HG02973 (cell line): ENCODE measurements around the gene SKIDA1.

Source experiments
- ATAC-seq: cut with Tn5 transposase; IDR thresholded peaks from one replicate; pipeline ENCODE4 v1.9.1; 2021; ENCODE audit warnings: moderate library complexity; ENCODE audit not compliant: unreplicated experiment

The SKIDA1 gene

DNA sequence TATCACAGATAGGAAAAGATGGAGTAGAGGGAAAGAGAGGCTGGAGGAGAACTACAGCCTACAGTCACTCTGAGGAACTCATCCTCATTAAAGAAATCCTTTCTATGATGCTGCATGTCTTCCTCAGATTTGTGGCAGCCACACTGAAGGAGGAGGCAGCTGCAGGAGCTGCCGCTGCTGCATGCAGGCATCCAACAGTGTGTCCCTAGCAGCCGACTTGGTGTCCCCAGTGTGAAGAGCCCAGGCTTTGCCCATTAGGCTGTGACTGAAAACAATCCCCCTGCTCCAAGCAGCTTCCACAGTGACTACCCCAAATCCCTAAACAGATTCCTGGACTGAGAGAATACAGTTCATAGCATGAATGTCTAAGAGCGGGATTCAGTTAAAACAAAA lies 23.1 kb downstream of the SKIDA1 start:
- no peak for ATAC-seq

DNA sequence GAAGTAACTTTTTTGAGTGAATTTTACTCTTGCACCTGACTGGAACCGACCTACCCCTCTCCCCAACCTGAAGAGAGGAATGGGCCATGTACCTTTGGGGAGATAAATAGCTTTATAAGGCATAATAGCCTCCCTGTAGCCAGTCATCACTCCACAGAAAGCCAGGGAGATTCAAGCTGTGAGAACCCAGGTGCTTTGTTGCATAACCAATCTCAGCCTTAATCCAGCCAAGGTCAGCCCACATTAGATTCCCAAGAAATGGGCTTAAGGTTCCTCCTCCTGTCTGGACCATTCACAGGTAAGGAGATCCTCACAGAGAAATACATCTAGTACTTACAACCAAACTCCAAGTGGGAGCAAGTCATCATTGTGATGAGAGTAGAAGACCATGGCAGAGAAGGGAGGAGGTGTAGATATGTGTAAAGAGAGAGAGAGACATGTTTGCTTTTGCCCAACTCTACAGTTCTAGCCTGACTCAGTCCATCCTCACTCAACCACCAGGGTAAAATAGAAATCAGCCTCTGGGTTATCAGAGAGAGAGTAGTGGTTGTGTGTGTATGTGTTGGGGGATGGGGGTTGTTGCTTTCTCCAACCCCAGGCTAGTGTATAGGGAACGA lies 23.6 kb downstream of the SKIDA1 start:
- no peak for ATAC-seq

- ATAC-seq = no peak
Observed at GRCh38 chr10:21501091-21501490, 24.4 kb downstream of the SKIDA1 start.

- no peak for ATAC-seq
Observed at GRCh38 chr10:21500578-21500910, 24.9 kb downstream of the SKIDA1 start.

DNA sequence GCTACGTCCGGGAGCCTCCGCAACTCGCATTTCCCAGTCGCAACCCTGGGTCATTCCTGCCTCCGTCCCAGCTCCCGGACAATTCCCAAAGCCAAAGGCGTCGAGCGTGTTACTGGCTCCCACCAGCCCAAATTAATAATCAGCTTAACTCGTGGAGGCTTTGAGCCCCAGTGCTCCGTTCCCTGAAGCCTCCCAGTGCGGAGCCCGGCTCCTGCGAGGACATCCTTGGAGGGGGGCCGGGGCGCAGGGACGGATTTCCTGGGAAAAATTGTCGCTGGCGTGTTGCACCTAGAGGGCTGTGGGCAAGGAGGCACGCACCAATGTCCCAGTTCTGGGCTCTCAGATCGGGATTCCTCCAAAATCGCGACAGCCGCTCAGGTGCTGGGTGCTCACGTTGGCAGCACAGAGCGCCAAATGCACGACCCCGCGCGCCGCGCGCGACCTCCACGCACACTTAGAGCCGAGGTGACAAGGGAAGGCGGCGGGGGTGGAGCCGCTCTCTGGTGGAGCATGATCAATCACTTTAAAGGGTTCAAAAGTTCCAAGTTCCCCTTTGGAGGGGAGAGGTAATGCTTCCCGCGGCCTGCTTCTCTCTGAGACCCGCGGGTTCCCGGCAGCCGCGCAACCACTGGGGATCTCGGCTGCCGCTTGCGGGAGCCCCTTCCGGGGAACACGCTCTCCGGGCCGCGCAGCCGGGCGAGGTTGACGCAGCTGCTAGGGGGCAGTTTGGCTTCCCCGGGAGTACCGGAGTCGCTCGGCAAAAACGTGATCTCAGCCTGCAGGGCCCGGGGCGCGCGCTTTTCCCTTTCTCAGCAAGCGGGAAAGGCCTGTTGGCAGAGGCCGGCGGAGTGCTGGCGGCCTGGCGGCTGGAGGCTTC lies 25.5 kb downstream of the SKIDA1 start:
- ATAC-seq = no peak

- ATAC-seq = no peak
Observed at GRCh38 chr10:21498986-21499385, 26.5 kb downstream of the SKIDA1 start.

GRCh38 chr10:21498377-21498776 lies 27.1 kb downstream of the SKIDA1 start:
- ATAC-seq = no peak

DNA sequence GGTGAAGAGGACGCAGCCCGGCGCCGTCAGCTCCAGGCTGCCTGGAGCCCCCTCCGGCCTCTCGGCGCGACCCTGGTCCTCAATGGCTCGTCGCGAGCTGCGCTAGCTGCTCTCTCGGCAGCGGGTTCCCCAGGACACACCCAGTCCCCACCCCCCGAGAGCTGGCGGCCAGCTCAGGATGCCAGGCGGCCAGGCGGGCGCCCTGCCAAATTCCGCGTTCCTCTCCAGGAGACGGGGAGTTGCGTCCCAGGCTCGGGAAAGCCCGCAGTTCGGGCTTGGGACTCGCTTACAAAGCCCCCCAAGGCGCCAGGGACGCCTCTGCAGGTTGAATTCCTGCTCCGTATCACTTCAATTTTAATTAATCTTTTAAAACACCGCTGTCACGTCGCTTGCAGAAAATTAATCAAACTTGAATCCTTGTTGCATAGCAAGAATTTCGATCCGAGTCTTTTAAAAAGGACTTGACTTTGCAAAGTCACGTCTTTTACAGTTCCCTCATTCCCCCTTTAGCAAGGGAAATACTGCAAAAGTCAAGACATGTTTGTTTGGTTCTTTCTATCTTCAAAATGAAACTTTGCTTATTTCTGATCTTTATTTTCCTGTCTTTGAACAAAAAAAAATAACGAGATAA lies 28.2 kb downstream of the SKIDA1 start:
- no peak for ATAC-seq

GRCh38 chr10:21496343-21497176 lies 28.9 kb downstream of the SKIDA1 start:
- peak; percentile 44 for ATAC-seq

DNA sequence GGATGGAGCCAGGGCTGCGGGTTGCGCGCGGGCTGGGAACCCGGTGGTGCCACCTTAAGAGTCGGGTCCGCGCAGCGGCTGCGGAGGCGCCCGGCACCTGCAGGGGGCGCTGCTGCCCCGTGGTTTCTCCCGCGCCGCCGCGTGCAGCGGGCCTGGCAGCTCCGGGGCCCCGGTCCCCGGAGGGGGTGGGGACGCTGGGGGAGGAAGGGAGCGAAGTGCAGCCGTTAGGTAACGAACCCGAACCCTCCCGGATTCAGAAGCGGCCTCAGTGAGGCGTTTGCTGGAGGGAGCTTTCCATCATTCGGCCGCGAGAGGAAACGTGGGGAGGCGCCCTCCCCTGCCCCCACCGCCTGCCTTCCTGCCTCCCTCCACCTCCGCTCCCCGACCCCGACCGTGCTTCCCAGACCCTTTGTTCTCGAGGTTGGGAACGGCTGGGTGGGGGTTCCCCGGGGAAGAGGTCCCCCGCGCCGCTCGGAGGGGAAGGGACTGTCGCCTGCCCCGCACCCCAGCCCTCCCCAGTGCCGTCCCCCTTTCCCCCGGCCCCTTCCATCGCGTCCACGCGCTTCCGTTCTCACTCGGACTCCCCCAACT lies 29.6 kb downstream of the SKIDA1 start:
- ATAC-seq = peak; percentile 79

DNA sequence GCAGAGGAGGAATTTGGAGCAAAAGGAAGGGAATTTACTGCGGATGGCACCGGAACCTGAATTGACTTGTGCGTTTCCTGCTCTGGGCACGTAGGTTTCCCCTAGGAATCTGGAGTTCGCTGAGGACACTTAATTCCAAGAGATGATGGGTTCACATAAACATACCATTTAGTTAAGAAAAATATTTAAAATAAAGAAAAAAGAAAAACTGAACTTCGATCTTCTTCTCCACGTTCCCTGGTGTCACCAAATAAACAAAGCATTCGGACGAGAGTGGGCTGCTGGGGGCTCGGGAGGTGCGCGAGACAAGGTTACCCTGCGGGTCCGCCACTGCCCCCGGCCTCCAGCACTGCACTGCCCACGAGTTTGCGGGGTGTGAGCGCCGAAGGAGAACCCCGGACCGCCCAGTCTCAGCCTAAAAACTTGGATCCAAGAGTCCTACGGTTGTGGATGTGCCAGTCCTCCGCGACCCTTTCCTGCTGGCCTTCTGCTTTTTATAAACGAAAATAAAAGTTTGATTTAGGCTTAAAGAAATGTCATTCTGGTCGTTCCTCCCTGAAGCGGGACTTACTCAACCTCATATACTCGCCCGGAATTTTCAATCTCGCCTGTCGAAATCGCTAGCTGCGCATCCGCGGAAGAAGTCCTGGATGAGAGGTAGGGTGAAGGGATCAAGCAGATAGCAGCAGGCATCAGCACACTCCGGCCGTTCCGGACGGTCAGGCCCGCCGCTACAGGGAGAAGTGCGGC lies 30.3 kb downstream of the SKIDA1 start:
- ATAC-seq = no peak

DNA sequence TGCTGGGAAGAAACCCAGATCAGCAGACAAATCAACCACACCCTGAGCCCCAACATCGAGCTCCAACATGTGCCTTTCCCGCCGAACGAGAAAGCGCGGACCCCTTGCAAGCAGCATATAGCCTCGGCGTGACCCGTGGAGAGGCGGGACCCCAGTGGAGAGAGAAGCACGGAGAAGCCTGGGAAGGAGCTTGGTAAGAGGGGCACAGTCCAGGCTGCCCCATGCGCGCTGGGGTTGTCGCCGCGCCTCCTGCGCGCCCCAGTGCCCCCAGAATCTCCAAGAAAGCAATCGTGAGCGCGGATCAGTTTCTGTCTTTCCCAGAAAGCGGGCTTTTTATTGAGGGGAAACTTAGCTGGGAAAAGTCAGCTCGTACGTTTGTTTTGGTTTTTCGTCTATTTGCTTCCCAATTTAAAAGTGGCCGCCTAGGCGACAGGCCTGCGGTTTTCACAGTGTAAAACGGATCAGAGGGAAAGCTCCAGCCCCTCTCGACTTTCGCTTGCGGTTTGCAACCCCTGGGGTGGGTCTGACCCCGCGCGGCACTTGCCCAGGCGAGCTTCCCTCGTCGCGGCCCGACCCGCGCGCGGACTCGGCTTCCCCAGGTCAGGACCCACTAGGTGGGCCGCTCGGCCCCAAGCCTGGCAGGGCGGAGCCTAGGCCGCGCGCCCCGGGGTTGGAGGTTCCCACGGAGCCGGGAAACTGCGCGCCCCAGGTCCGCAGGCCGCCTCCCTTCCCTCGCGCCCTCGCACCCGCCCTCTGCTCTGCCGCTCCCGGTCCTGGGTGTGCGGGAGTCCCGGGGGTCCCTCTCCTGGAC lies 31.1 kb downstream of the SKIDA1 start:
- ATAC-seq = no peak

GRCh38 chr10:21493784-21494183 lies 31.7 kb downstream of the SKIDA1 start:
- ATAC-seq = no peak

GRCh38 chr10:21492421-21492820 lies 33.1 kb downstream of the SKIDA1 start:
- no peak for ATAC-seq

- ATAC-seq = no peak
Observed at GRCh38 chr10:21490711-21491105, 34.8 kb downstream of the SKIDA1 start.

DNA sequence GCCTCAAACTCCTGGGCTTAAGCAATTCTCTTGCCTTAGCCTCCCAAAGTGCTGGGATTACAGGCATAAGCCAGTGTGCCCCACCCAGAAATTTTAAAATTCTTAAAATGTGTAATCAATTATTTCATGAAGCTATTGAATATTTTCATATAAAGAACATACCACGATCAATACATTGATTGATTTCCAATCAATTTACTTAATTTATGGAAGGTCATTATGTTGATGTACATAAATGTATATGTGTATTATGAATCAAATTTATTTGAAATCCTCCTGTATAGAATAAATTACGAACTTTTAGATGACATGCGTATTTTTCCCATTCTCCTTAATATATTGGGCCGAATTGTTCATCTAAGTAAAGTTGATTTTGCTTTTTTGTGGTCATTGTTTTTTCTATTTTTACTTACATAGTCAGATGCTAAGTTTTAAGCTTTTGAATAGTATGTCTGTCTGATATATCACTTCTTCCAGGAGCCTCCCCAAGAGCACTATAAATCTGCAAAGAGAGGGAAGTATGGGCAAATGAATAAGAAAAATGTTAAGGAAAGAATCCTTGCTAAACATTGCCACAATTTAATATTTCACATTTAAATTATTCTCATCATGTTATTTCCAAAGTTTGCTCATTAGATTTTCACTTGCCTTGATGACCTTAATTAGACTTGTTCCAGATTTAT lies 35.3 kb downstream of the SKIDA1 start:
- ATAC-seq = no peak

- no peak for ATAC-seq
Observed at GRCh38 chr10:21488957-21489446, 36.5 kb downstream of the SKIDA1 start.

DNA sequence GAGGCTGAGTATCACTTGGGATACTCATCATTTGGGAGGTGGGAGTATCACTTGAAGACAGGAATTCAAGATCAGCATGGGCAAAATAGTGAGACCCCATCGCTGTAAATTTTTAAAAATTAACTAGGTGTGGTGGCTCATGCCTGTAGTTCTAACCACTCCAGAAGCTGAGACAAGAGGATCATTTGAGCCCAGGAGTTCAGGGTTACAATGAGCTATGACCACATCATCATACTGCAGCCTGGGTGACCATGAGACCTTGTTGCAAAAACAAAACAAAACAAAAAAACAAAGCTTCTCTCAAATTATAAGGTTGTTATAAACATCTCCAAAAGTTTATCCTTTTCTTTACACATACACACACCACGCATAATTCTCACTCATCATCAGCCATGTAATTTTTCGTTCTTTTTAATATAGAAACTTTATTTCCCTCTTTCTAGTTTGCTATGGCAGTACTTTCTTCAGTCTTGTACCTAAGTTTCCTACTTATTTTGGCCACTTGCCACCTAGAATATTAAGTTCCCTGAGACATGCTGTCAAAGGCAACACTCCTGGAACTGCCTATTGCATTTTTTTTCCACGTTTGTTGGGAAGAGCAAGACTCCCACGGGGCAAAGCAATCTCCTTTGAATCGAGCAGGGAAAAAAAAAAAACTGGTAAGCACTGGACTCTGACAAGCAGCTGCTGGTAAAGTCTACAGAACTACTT lies 37.1 kb downstream of the SKIDA1 start:
- no peak for ATAC-seq
